ENCODE results near the gene CASTOR2.
"Not testable (repeated sequence)": the region's sequence is repeated elsewhere in the genome, so short reads cannot be mapped to it uniquely, and the experiment has no call there.

Gene CASTOR2

DNA sequence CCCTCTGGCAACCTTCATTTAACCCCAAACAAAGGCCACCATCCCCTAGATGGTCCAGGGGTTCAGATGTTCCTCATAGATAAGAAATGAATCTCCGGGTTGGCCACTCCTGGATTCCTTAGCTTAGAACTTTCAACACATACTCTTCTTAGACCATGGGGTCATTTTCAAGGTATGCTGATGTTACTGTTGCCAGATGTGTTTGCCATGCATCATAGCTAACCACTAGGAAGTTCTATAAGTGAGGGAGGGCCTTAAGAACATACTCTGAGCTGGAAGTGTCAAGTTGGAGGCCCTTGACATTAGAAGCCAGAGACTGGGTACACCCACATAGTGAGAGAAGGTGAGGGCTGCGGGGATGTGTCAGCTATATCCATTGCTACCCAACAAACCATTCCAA lies 6.2 kb upstream of the CASTOR2 start:
- not testable (repeated sequence) for H3K27ac ChIP-seq (ENCODE audit: low read depth, low read length); H3K9ac ChIP-seq (ENCODE audit: low read length in 5 of 5); H3K27me3 ChIP-seq (ENCODE audit: control insufficient read depth in 5 of 5, insufficient read depth in 4 of 5, low read length in 5 of 5); H3K9me3 ChIP-seq (ENCODE audit: control insufficient read depth in 5 of 5, low read length in 5 of 5); H3K36me3 ChIP-seq (ENCODE audit: control insufficient read depth in 5 of 5, insufficient read depth in 5 of 5, low read length in 5 of 5); H3K4me3 ChIP-seq (ENCODE audit: low read depth in 1 of 5, low read length in 5 of 5); H3K4me1 ChIP-seq (ENCODE audit: control insufficient read depth in 5 of 5, insufficient read depth in 5 of 5, low read length in 5 of 5)

DNA sequence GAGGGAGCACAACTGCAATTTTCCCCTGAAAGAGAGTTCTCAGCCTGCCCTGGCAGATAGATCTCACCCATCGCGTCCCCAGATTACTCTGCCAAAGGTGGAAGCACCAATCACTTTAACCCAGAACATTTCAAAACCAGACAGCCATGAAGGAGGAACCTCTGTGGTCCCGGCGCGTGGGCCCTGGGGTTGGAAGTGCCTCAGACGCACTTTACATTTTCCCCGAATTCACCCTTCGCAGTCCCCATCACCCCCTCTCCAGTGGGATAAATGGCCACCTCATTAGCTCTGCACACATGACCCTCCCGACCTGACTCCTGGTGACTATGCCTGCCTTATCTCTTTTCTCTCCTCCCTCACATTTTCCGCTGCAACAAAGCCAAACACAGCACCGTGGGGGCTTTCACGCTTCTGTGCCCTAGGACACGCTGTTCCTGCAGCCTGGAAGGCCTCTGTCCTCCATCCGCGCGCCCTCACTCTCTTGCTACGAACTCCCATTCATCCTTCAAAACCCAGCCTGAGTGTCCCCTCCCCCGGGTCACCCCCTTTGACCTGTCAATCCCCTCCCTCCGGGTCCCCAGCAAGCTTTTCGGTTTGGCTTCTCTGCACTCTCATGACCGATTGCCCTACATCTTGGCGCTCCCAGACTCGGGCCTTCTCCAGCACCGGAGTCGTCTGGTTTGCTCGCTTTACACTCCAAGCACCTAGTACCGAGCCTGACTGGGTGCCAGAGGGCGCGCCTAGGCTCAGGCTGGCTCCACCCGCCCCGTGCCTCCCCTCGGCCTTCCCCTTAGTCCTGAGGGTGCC lies 598 bp upstream of the CASTOR2 start:
- not testable (repeated sequence) for H3K9ac ChIP-seq (ENCODE audit: low read length in 5 of 5); H3K9me3 ChIP-seq (ENCODE audit: control insufficient read depth in 5 of 5, low read length in 5 of 5); H3K36me3 ChIP-seq (ENCODE audit: control insufficient read depth in 5 of 5, insufficient read depth in 5 of 5, low read length in 5 of 5); H3K4me1 ChIP-seq (ENCODE audit: control insufficient read depth in 5 of 5, insufficient read depth in 5 of 5, low read length in 5 of 5); H3K27me3 ChIP-seq (ENCODE audit: control insufficient read depth in 5 of 5, insufficient read depth in 4 of 5, low read length in 5 of 5); H3K27ac ChIP-seq (ENCODE audit: low read depth, low read length)
- peak overlapping the region in 1 of 5 donors; percentile 37 for H3K4me3 ChIP-seq (ENCODE audit: low read depth in 1 of 5, low read length in 5 of 5)

DNA sequence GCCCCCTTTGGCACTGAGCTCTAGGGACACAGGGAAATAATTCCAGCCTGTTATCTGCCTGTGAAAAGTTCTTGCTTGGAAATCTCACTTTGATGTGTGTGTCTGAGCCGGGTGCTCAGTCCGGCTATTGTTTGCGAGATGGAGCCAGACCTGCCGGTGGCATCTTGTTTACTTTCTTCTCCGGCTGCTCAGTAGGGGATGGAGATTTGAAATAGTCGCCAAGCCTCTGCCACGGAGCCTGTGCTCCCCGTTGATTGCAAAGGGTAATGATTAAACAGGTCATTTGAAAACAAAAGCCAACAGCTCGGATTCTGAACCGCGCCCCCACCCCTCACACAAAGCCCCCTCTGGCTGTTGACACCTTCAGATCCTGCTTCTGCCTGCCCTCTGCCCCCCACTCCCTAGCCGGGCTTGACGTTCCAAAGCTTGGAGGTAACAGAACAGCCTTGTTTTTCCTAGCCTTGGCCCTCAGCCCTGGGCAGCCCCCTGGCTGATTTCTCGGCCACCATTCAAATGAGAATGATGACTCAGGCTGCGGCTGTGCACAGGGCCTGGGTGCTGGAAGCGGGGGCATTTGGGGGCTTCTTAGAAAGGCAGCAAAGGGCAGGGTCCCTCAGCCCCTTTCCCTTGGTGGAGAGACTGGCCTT lies 1.8 kb downstream of the CASTOR2 start:
- not testable (repeated sequence) for H3K27me3 ChIP-seq (ENCODE audit: control insufficient read depth in 5 of 5, insufficient read depth in 4 of 5, low read length in 5 of 5); H3K9ac ChIP-seq (ENCODE audit: low read length in 5 of 5); H3K9me3 ChIP-seq (ENCODE audit: control insufficient read depth in 5 of 5, low read length in 5 of 5); H3K36me3 ChIP-seq (ENCODE audit: control insufficient read depth in 5 of 5, insufficient read depth in 5 of 5, low read length in 5 of 5); H3K4me3 ChIP-seq (ENCODE audit: low read depth in 1 of 5, low read length in 5 of 5); H3K4me1 ChIP-seq (ENCODE audit: control insufficient read depth in 5 of 5, insufficient read depth in 5 of 5, low read length in 5 of 5); H3K27ac ChIP-seq (ENCODE audit: low read depth, low read length)

DNA sequence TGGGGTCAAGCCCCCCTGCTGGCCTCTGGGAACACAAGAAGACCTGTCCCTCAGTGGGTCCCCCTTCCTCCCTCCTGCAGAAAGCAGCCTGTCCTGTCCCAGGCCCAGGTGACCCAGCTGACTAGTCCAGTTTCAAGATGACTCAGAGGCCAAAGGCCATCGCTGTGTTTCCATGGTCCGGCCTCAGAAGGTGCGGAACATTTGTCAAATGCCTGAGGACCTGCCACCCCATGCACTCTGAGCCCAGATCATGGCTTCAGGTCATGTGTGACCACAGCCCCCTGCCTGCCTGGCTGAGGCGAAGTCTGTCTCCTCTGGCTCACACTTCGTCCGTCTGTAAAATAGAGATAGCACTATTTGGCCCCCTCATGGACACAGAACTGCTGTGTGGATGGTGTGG lies 2.4 kb downstream of the CASTOR2 start:
- not testable (repeated sequence) for H3K36me3 ChIP-seq (ENCODE audit: control insufficient read depth in 5 of 5, insufficient read depth in 5 of 5, low read length in 5 of 5); H3K27me3 ChIP-seq (ENCODE audit: control insufficient read depth in 5 of 5, insufficient read depth in 4 of 5, low read length in 5 of 5); H3K9me3 ChIP-seq (ENCODE audit: control insufficient read depth in 5 of 5, low read length in 5 of 5)

DNA sequence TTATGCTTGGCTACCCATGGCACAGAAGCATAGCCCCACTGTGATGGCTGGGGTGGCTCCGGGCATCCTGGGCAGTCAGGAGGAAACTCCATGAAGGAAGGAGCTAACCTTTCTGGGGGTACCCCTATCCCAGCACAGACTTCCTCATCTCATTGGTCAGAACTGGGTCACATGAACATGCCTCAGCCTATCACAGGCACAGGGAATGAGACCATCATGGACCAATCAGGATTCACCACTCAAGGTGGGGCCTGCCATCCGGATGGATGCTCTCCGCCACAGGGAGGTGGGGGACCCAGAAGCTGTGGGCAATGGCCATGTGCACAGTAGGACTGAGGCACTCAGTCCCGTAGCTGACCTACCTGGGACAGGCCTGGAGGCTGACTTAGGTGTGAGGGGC lies 6.9 kb downstream of the CASTOR2 start:
- not testable (repeated sequence) for H3K4me3 ChIP-seq (ENCODE audit: low read depth in 1 of 5, low read length in 5 of 5); H3K9me3 ChIP-seq (ENCODE audit: control insufficient read depth in 5 of 5, low read length in 5 of 5); H3K27ac ChIP-seq (ENCODE audit: low read depth, low read length); H3K27me3 ChIP-seq (ENCODE audit: control insufficient read depth in 5 of 5, insufficient read depth in 4 of 5, low read length in 5 of 5); H3K36me3 ChIP-seq (ENCODE audit: control insufficient read depth in 5 of 5, insufficient read depth in 5 of 5, low read length in 5 of 5); H3K4me1 ChIP-seq (ENCODE audit: control insufficient read depth in 5 of 5, insufficient read depth in 5 of 5, low read length in 5 of 5); H3K9ac ChIP-seq (ENCODE audit: low read length in 5 of 5)

More for the DNA sequence above, 2.4 kb downstream of the CASTOR2 start:
- H3K9ac ChIP-seq (ENCODE audit: low read length in 5 of 5); H3K4me3 ChIP-seq (ENCODE audit: low read depth in 1 of 5, low read length in 5 of 5); H3K27ac ChIP-seq (ENCODE audit: low read depth, low read length); H3K4me1 ChIP-seq (ENCODE audit: control insufficient read depth in 5 of 5, insufficient read depth in 5 of 5, low read length in 5 of 5): not testable (repeated sequence)

DNA sequence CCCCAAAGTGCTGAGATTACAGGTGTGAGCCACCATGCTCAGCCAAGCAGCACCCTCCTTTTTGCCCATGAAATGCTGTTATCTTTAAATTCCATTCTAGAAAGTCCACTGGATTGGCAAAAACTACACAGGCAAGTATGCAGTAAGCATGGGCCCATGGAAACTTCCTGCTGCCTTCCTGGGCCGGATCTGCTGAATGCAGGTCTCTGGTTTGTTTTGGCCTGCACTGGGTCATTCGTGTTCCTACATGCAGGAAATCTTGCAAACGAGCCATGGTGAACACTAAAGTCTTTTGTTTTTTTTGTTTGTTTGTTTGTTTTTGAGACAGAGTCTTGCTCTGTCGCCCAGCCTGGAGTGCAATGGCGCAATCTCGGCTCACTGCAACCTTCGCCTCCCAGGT lies 7.9 kb downstream of the CASTOR2 start:
- H3K27ac ChIP-seq (ENCODE audit: low read depth, low read length); H3K27me3 ChIP-seq (ENCODE audit: control insufficient read depth in 5 of 5, insufficient read depth in 4 of 5, low read length in 5 of 5); H3K4me1 ChIP-seq (ENCODE audit: control insufficient read depth in 5 of 5, insufficient read depth in 5 of 5, low read length in 5 of 5); H3K36me3 ChIP-seq (ENCODE audit: control insufficient read depth in 5 of 5, insufficient read depth in 5 of 5, low read length in 5 of 5); H3K4me3 ChIP-seq (ENCODE audit: low read depth in 1 of 5, low read length in 5 of 5); H3K9ac ChIP-seq (ENCODE audit: low read length in 5 of 5); H3K9me3 ChIP-seq (ENCODE audit: control insufficient read depth in 5 of 5, low read length in 5 of 5): not testable (repeated sequence)

DNA sequence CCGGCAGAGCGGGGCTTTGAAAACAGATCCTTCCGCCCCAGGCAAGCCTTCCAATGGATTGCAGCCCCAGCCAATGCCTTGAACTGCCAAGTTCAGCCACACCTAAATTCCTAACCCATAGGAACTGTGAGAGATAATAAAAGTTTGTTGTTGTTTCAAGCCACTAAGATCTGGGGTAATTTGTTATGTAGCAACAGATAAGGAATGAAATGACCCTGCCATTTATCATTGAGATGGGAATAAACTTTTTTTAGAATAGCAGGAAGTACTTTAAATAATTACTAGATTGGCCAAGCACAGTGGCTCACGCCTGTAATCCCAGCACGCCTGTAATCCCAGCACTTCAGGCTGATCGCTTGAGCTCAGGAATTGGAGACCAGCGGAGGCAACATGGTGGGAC lies 11.5 kb downstream of the CASTOR2 start:
- H3K9me3 ChIP-seq (ENCODE audit: control insufficient read depth in 5 of 5, low read length in 5 of 5); H3K9ac ChIP-seq (ENCODE audit: low read length in 5 of 5); H3K27ac ChIP-seq (ENCODE audit: low read depth, low read length); H3K4me3 ChIP-seq (ENCODE audit: low read depth in 1 of 5, low read length in 5 of 5); H3K27me3 ChIP-seq (ENCODE audit: control insufficient read depth in 5 of 5, insufficient read depth in 4 of 5, low read length in 5 of 5); H3K36me3 ChIP-seq (ENCODE audit: control insufficient read depth in 5 of 5, insufficient read depth in 5 of 5, low read length in 5 of 5); H3K4me1 ChIP-seq (ENCODE audit: control insufficient read depth in 5 of 5, insufficient read depth in 5 of 5, low read length in 5 of 5): not testable (repeated sequence)

DNA sequence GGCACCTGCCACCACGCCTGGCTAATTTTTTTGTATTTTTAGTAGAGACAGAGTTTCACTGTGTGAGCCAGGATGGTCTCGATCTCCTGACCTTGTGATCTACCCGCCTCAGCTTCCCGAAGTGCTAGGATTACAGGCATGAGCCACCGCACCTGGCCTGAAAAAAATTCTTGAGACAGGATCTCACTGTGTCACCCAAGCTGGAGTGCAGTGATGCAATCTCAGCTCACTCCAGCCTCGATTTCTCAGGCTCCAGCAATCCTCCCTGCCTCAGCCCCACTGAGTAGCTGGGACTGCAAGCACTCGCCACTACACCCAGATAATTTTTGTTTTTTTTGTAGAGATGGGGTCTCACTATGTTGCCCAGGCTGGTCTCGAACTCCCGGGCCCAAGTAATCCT lies 13.0 kb downstream of the CASTOR2 start:
- not testable (repeated sequence) for H3K9me3 ChIP-seq (ENCODE audit: control insufficient read depth in 5 of 5, low read length in 5 of 5); H3K9ac ChIP-seq (ENCODE audit: low read length in 5 of 5); H3K4me3 ChIP-seq (ENCODE audit: low read depth in 1 of 5, low read length in 5 of 5); H3K36me3 ChIP-seq (ENCODE audit: control insufficient read depth in 5 of 5, insufficient read depth in 5 of 5, low read length in 5 of 5); H3K4me1 ChIP-seq (ENCODE audit: control insufficient read depth in 5 of 5, insufficient read depth in 5 of 5, low read length in 5 of 5); H3K27ac ChIP-seq (ENCODE audit: low read depth, low read length); H3K27me3 ChIP-seq (ENCODE audit: control insufficient read depth in 5 of 5, insufficient read depth in 4 of 5, low read length in 5 of 5)

DNA sequence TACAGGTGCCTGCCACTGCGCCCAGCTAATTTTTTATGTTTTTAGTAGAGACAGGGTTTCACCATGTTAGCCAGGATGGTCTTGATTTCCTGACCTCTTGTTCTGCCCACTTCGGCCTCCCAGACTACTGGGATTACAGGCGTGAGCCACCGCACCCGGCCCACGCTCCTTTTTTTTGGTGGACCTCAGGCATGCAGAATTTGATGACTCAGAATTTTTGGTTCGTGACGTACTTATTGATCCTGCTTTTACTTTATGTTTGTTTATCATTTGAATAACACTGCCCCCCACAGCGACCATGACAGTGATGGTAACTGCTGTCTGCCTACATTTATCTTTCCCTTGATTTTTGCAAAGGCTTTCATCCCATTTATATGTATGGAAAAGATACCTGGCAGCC lies 23.9 kb downstream of the CASTOR2 start:
- not testable (repeated sequence) for H3K9ac ChIP-seq (ENCODE audit: low read length in 5 of 5); H3K4me1 ChIP-seq (ENCODE audit: control insufficient read depth in 5 of 5, insufficient read depth in 5 of 5, low read length in 5 of 5); H3K9me3 ChIP-seq (ENCODE audit: control insufficient read depth in 5 of 5, low read length in 5 of 5); H3K4me3 ChIP-seq (ENCODE audit: low read depth in 1 of 5, low read length in 5 of 5); H3K36me3 ChIP-seq (ENCODE audit: control insufficient read depth in 5 of 5, insufficient read depth in 5 of 5, low read length in 5 of 5); H3K27me3 ChIP-seq (ENCODE audit: control insufficient read depth in 5 of 5, insufficient read depth in 4 of 5, low read length in 5 of 5); H3K27ac ChIP-seq (ENCODE audit: low read depth, low read length)

DNA sequence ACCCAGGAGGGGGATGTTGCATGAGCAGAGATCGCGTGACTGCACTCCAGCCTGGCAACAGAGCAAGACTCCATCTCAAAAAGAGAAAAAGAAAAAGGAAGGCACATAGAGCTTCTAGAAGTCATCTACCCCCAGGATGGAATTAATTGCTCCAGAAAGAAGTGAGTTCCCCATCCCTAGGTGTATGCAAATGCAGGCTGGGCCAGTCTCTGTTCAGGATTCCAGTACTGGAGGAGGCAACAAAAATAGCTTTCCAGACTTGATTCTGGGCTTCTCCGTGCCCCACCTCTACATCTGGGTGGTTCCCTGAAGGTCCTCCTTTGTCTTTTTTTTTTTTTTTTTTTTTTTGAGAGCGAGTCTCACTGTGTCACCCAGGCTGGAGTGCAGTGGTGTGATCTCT lies 28.6 kb downstream of the CASTOR2 start:
- peaks cover 0 to 9% (median 6%) of the 10 kb centered on the region in 5 donors for H3K4me1 ChIP-seq (ENCODE audit: control insufficient read depth in 5 of 5, insufficient read depth in 5 of 5, low read length in 5 of 5)
- no peaks in the 10 kb centered on the region for H3K27me3 ChIP-seq (ENCODE audit: control insufficient read depth in 5 of 5, insufficient read depth in 4 of 5, low read length in 5 of 5)
- H3K4me3 ChIP-seq (ENCODE audit: low read depth in 1 of 5, low read length in 5 of 5), result no peak overlapping the region
- no peak overlapping the region for H3K9ac ChIP-seq (ENCODE audit: low read length in 5 of 5)
- H3K36me3 ChIP-seq (ENCODE audit: control insufficient read depth in 5 of 5, insufficient read depth in 5 of 5, low read length in 5 of 5), result no peaks in the 10 kb centered on the region
- no peak overlapping the region for H3K27ac ChIP-seq (ENCODE audit: low read depth, low read length)
- no peaks in the 10 kb centered on the region for H3K9me3 ChIP-seq (ENCODE audit: control insufficient read depth in 5 of 5, low read length in 5 of 5)

All from subcutaneous abdominal adipose tissue (tissue), 5 donors.